HepG2 (cell line): Measurements from ENCODE around the gene GRPEL2. TPM values are rescaled to one million over a fixed set of nuclear protein-coding genes. Genes with fewer than 3 reads are reported as not detected.

Experiments used
- ATF2 ChIP-seq: sonication (generic); formaldehyde crosslinking; IDR thresholded peaks from 2 replicates; pipeline ENCODE4 v1.4.0; 2020; ENCODE audit warnings: missing genetic modification reagents
- BCL6 ChIP-seq: IDR thresholded peaks from 2 replicates; pipeline ENCODE4 v1.6.1; 2016; ENCODE audit warnings: missing genetic modification reagents, missing compliant biosample characterization
- BCLAF1 ChIP-seq: fragments of 450-650 bp; IDR thresholded peaks from 2 replicates; pipeline ENCODE4 v1.6.1; 2017; ENCODE audit warnings: mild to moderate bottlenecking
- HDAC6 ChIP-seq: fragments of 200-600 bp; sonication (generic); IDR thresholded peaks from 2 replicates; pipeline ENCODE4 v1.7.0; 2017; ENCODE audit warnings: mild to moderate bottlenecking, antibody characterized with exemption, low read length, low read depth
- HNRNPLL ChIP-seq: fragments of 200-400 bp; formaldehyde crosslinking; IDR thresholded peaks from 2 replicates; pipeline ENCODE4 v1.6.1; 2017; ENCODE audit warnings: mild to moderate bottlenecking, low read depth, low read length; ENCODE audit not compliant: poor library complexity, severe bottlenecking
- ISL2 ChIP-seq: sonication (generic); formaldehyde crosslinking; IDR thresholded peaks from 2 replicates; pipeline ENCODE4 v1.5.0; 2020; ENCODE audit warnings: missing genetic modification reagents
- LBX2 ChIP-seq: sonication (generic); formaldehyde crosslinking; IDR thresholded peaks from 2 replicates; pipeline ENCODE4 v1.5.0; 2020; ENCODE audit warnings: missing genetic modification reagents, mild to moderate bottlenecking, borderline replicate concordance
- MNT ChIP-seq: fragments of 450-650 bp; IDR thresholded peaks from 2 replicates; pipeline ENCODE4 v1.6.1; 2016
- MTA1 ChIP-seq: sonication (generic); formaldehyde crosslinking; IDR thresholded peaks from 2 replicates; pipeline ENCODE4 v1.4.0; 2020; ENCODE audit warnings: missing genetic modification reagents, mild to moderate bottlenecking, borderline replicate concordance
- MYNN ChIP-seq: sonication (generic); formaldehyde crosslinking; IDR thresholded peaks from 2 replicates; pipeline ENCODE4 v1.4.0; 2020; ENCODE audit warnings: mild to moderate bottlenecking, low read depth, missing genetic modification reagents
- NCOA2 ChIP-seq: sonication (generic); formaldehyde crosslinking; IDR thresholded peaks from 2 replicates; pipeline ENCODE4 v1.8.0; 2022; ENCODE audit warnings: inconsistent platforms
- NFIB ChIP-seq: sonication (generic); formaldehyde crosslinking; IDR thresholded peaks from 2 replicates; pipeline ENCODE4 v1.9.0; 2021; ENCODE audit warnings: missing genetic modification reagents, mild to moderate bottlenecking, borderline replicate concordance
- PBX3 ChIP-seq: sonication (generic); formaldehyde crosslinking; IDR thresholded peaks from 2 replicates; pipeline ENCODE4 v1.8.1; 2023; ENCODE audit warnings: missing genetic modification reagents, inconsistent platforms, borderline replicate concordance
- SMARCC2 ChIP-seq: fragments of 450-650 bp; IDR thresholded peaks from 2 replicates; pipeline ENCODE4 v1.6.1; 2017; ENCODE audit warnings: antibody characterized with exemption, mild to moderate bottlenecking
- SOX5 ChIP-seq: IDR thresholded peaks from 2 replicates; pipeline ENCODE4 v1.6.1; 2016; ENCODE audit warnings: borderline replicate concordance
- TCF12 ChIP-seq, 2 experiments: fragments of 450-650 bp in 1 of 2; sonication (generic) in 1 of 2; formaldehyde crosslinking in 1 of 2; IDR thresholded peaks; 2 replicates each; pipeline versions ENCODE4 v1.6.1 to v1.8.0; 2017 to 2022; ENCODE audit warnings: antibody characterized with exemption in 1 of 2, mild to moderate bottlenecking in 1 of 2, missing genetic modification reagents in 1 of 2, moderate library complexity in 1 of 2
- TOPORS ChIP-seq: sonication (generic); formaldehyde crosslinking; IDR thresholded peaks from 2 replicates; pipeline ENCODE4 v1.8.0; 2023; ENCODE audit warnings: mild to moderate bottlenecking, missing genetic modification reagents
- YEATS2 ChIP-seq: sonication (generic); formaldehyde crosslinking; IDR thresholded peaks from 2 replicates; pipeline ENCODE4 v1.4.0; 2020; ENCODE audit warnings: missing genetic modification reagents, borderline replicate concordance
- ZMYM3 ChIP-seq: sonication (generic); formaldehyde crosslinking; IDR thresholded peaks from 2 replicates; pipeline ENCODE4 v1.5.1; 2020; ENCODE audit warnings: mild to moderate bottlenecking, missing genetic modification reagents
- ZNF207 ChIP-seq: fragments of 450-650 bp; IDR thresholded peaks from 2 replicates; pipeline ENCODE4 v1.6.1; 2016; ENCODE audit warnings: antibody characterized with exemption, borderline replicate concordance
- ZNF431 ChIP-seq: sonication (generic); formaldehyde crosslinking; IDR thresholded peaks from 2 replicates; pipeline ENCODE4 v1.9.0; 2022; ENCODE audit warnings: missing genetic modification reagents, low read depth, mild to moderate bottlenecking, borderline replicate concordance
- ZNF709 ChIP-seq: sonication (generic); formaldehyde crosslinking; IDR thresholded peaks from 2 replicates; pipeline ENCODE4 v1.5.0; 2020; ENCODE audit warnings: mild to moderate bottlenecking, missing genetic modification reagents
- ZNF790 ChIP-seq: sonication (generic); formaldehyde crosslinking; IDR thresholded peaks from 2 replicates; pipeline ENCODE4 v1.8.0; 2022; ENCODE audit warnings: missing genetic modification reagents, mild to moderate bottlenecking, borderline replicate concordance
- polyA plus RNA-seq, 8 experiments: library from polyadenylated mRNA; depleted of rRNA in 3 of 8; stranded (reverse) in 7 of 8; unstranded in 1 of 8; fragments of >200 nt; fragmentation: Illumina TruSeq in 4 of 8; extraction: Trizol in 4 of 8; gene quantifications; 2 replicates each; pipeline versions ENCODE4 v1.2.1 to v1.2.3, GENCODE V29; 2011 to 2016; ENCODE audit warnings: low read depth in 4 of 8, missing spikeins in 1 of 8, mixed read lengths in 1 of 8; ENCODE audit not compliant: insufficient read depth in 1 of 8
- total RNA-seq, 5 experiments: library from RNA; depleted of rRNA; stranded (reverse); fragments of >200 nt; fragmentation: Illumina TruSeq; extraction: Trizol; gene quantifications; 2 replicates each; pipeline ENCODE4 v1.2.3, GENCODE V29; 2016; ENCODE audit warnings: low read depth in 1 of 5

GRPEL2 gene
- total and polyA plus RNA-seq, 2 of the 13 experiments (the other 11 are each of a cell fraction or from before 2014, with no cell fraction given), result 13.1 to 16.6 TPM

- peak; percentile 68; the same call in 1 of the 2 replicates for TF ChIP-seq ATF2 (CRISPR knock-in tag)
- TF ChIP-seq YEATS2 (CRISPR knock-in tag), result no peak
- no peak for TF ChIP-seq ZNF207
- no peak; the same call in 1 of the 2 replicates for TF ChIP-seq TOPORS
- TF ChIP-seq SOX5 (CRISPR knock-in tag), result peak; percentile 30; the same call in 1 of the 2 replicates
- no peak for TF ChIP-seq ZMYM3 (CRISPR knock-in tag)
- no peak for TF ChIP-seq ZNF431 (CRISPR knock-in tag)
- no peak for TF ChIP-seq ISL2 (CRISPR knock-in tag)
- no peak for TF ChIP-seq PBX3 (CRISPR knock-in tag)
- no peak for TF ChIP-seq LBX2 (CRISPR knock-in tag)
- TF ChIP-seq MNT, result no peak
- TF ChIP-seq TCF12 (IDR thresholded peaks at IDR 0.05), result no peak
- TF ChIP-seq TCF12 (CRISPR knock-in tag; IDR thresholded peaks at IDR 0.05), result no peak
- TF ChIP-seq NCOA2 (CRISPR knock-in tag), result 0 out of 2 replicates have a peak, but pooled peaks have one; percentile 40
- no peak for TF ChIP-seq NFIB (CRISPR knock-in tag)
- no peak for TF ChIP-seq HNRNPLL
- no peak for TF ChIP-seq BCLAF1
- no peak for TF ChIP-seq BCL6 (CRISPR knock-in tag)
- TF ChIP-seq MTA1, result no peak
- TF ChIP-seq HDAC6, result no peak
- TF ChIP-seq SMARCC2, result no peak
- TF ChIP-seq ZNF790 (CRISPR knock-in tag), result no peak
- no peak for TF ChIP-seq MYNN (CRISPR knock-in tag)
- no peak for TF ChIP-seq ZNF709 (CRISPR knock-in tag)
Measured at GRCh38 chr5:149367249-149367971, 22.1 kb downstream of the GRPEL2 start (continued).
